Lower lobe of right lung (tissue), 2 donors: ENCODE data around the gene C5orf22. TPM values are rescaled to one million over a fixed set of nuclear protein-coding genes. Genes with fewer than 3 reads are reported as not detected.

Experiments
- ATAC-seq, 2 donors: fragments of 200-7000 bp; cut with Tn5 transposase; one replicate each; pipeline ENCODE4 v1.9.1; 2020 to 2022; ENCODE audit warnings: mild to moderate bottlenecking in 2 of 2, moderate library complexity in 2 of 2
- DNase-seq: peaks from one replicate; pipeline ENCODE4 v3.0.0-alpha.2; 2020
- H3K27ac ChIP-seq: fragments of 200-600 bp; one replicate; pipeline ENCODE4 v1.8.0; 2022
- H3K27me3 ChIP-seq: fragments of 200-600 bp; one replicate; pipeline ENCODE4 v1.8.0; 2022; ENCODE audit warnings: low read depth
- H3K36me3 ChIP-seq: fragments of 200-600 bp; one replicate; pipeline ENCODE4 v1.8.0; 2022; ENCODE audit warnings: mild to moderate bottlenecking
- H3K4me1 ChIP-seq: fragments of 200-600 bp; one replicate; pipeline ENCODE4 v1.8.0; 2022
- H3K4me3 ChIP-seq: fragments of 200-600 bp; one replicate; pipeline ENCODE4 v1.8.0; 2022; ENCODE audit warnings: mild to moderate bottlenecking
- H3K9me3 ChIP-seq: fragments of 200-600 bp; one replicate; pipeline ENCODE4 v1.8.0; 2022
- intact Hi-C: fragments of 100-400 bp; cut with DNase I; formaldehyde crosslinking; loops from one replicate; pipeline ENCODE4 v1.11.0; 2022
- total RNA-seq: library from RNA; stranded (reverse); fragmentation: NEBNext Ultra II Directional; extraction: Animal tissue kit (Norgen Biotek cat#: 25700); gene quantifications from one replicate; pipeline ENCODE4 v1.2.1, GENCODE V29; 2021
- TF ChIP-seq, protein P1 (sequence below): fragments of 200-600 bp; IDR thresholded peaks from one replicate; pipeline ENCODE4 v1.8.0; 2022; ENCODE audit warnings: antibody characterized with exemption, mild to moderate bottlenecking
- donor health status: DM: no; HTN: yes; CAD: no; lungs with severe emphysema.

Gene C5orf22
- total RNA-seq, 1 donor from 2014 or later, result 20.8 TPM

DNA sequence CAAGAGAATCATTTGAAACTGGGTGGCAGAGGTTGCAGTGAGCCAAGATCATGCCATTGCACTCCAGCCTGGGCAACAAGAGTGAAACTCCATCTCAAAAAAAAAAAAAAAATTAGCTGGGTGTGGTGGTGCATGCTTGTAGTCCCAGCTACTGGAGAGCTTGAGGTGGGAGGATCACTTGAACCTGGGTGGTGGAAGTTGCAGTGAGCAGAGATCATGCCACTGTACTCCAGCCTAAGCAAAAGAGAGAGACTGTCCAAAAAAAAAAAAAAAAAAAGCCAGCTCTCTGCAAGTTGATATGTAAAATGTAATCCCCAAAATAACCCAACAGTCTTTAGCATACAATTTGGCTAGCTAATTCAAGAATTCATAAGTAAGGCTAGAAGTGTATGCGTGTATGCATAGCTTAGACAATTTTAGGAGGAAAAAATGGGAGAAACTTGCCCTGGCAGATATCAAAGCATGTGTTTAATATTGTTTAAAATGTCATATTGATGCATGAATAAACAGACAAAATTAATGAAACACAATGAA lies 36.3 kb downstream of the C5orf22 start:
- intact Hi-C loops, result no loop called here
- DNase-seq, result no peak
- TF ChIP-seq, protein P1, sequence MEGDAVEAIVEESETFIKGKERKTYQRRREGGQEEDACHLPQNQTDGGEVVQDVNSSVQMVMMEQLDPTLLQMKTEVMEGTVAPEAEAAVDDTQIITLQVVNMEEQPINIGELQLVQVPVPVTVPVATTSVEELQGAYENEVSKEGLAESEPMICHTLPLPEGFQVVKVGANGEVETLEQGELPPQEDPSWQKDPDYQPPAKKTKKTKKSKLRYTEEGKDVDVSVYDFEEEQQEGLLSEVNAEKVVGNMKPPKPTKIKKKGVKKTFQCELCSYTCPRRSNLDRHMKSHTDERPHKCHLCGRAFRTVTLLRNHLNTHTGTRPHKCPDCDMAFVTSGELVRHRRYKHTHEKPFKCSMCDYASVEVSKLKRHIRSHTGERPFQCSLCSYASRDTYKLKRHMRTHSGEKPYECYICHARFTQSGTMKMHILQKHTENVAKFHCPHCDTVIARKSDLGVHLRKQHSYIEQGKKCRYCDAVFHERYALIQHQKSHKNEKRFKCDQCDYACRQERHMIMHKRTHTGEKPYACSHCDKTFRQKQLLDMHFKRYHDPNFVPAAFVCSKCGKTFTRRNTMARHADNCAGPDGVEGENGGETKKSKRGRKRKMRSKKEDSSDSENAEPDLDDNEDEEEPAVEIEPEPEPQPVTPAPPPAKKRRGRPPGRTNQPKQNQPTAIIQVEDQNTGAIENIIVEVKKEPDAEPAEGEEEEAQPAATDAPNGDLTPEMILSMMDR, result no peak
- no peak overlapping the region for H3K4me3 ChIP-seq
- no peaks in the 10 kb centered on the region for H3K36me3 ChIP-seq
- H3K27me3 ChIP-seq, result no peaks in the 10 kb centered on the region
- no peaks in the 10 kb centered on the region for H3K9me3 ChIP-seq
- no peak overlapping the region for H3K27ac ChIP-seq
- no peak for ATAC-seq
- no peaks in the 10 kb centered on the region for H3K4me1 ChIP-seq

GRCh38 chr5:31569068-31569467 lies 37.0 kb downstream of the C5orf22 start:
- ATAC-seq (no peak), DNase-seq (no peak)
- intact Hi-C loops, result no loop called here
- H3K36me3 ChIP-seq, result no peaks in the 10 kb centered on the region
- no peaks in the 10 kb centered on the region for H3K27me3 ChIP-seq
- no peak overlapping the region for H3K27ac ChIP-seq
- no peak overlapping the region for H3K4me3 ChIP-seq
- TF ChIP-seq, protein P1, result no peak
- H3K9me3 ChIP-seq, result no peaks in the 10 kb centered on the region
- no peaks in the 10 kb centered on the region for H3K4me1 ChIP-seq

- H3K4me3 ChIP-seq, result no peak overlapping the region
- intact Hi-C loops, result no loop called here
- H3K9me3 ChIP-seq, result no peaks in the 10 kb centered on the region
- no peak overlapping the region for H3K27ac ChIP-seq
- no peaks in the 10 kb centered on the region for H3K4me1 ChIP-seq
- no peak for ATAC-seq
- no peaks in the 10 kb centered on the region for H3K36me3 ChIP-seq
- DNase-seq, result no peak
- TF ChIP-seq, protein P1, result no peak
- no peaks in the 10 kb centered on the region for H3K27me3 ChIP-seq
Observed at GRCh38 chr5:31573494-31574142, 41.5 kb downstream of the C5orf22 start.

DNA sequence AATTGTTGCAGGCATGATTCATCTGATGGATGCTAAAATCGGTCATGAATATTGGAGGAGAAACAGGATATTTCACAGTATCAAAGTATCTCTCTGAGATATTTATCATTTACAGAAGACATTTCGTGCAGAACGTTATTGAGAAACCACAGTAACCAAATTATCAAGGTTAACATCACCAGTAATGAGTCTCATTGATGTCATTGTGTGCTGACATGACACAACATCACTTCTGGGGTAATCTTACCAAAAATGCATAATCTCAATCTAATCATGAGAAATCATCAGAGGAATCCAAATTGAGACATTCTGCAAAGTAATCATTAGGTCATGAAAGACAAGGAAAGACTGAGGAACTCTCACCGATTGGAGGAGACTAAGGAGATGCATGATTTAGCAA lies 42.7 kb downstream of the C5orf22 start:
- Histone ChIP-seq H3K36me3 (no peaks in the 10 kb centered on the region), H3K4me3 (no peak overlapping the region), H3K9me3 (no peaks in the 10 kb centered on the region), H3K4me1 (no peaks in the 10 kb centered on the region), H3K27me3 (no peaks in the 10 kb centered on the region), H3K27ac (no peak overlapping the region)
- intact Hi-C loops, result no loop called here
- no peak for DNase-seq
- no peak for ATAC-seq
- TF ChIP-seq, protein P1, result no peak

- ATAC-seq (no peak), DNase-seq (no peak)
- TF ChIP-seq, protein P1, result no peak
- Histone ChIP-seq H3K9me3 (no peaks in the 10 kb centered on the region), H3K4me1 (no peaks in the 10 kb centered on the region), H3K27ac (no peak overlapping the region), H3K36me3 (no peaks in the 10 kb centered on the region), H3K27me3 (no peaks in the 10 kb centered on the region), H3K4me3 (no peak overlapping the region)
- intact Hi-C loops, result no loop called here
Observed at GRCh38 chr5:31577438-31577837, 45.3 kb downstream of the C5orf22 start.
